Mesenchymal stem cell (in vitro differentiated cells and primary cell): ENCODE data around the gene LRRC4B.
"Not testable (repeated sequence)": the region's sequence is repeated elsewhere in the genome, so short reads cannot be mapped to it uniquely, and the experiment has no call there.

Experiments used
- DNase-seq: peaks from one replicate; pipeline ENCODE4 v3.0.0-alpha.2; 2013
- H2AFZ ChIP-seq: one replicate; pipeline ENCODE4 v1.6.1; 2013; ENCODE audit warnings: low read depth, mild to moderate bottlenecking, control low read depth, inconsistent platforms, low read length, moderate library complexity
- H2AK5ac ChIP-seq: 2 replicates; pipeline ENCODE4 v1.6.1; 2013; ENCODE audit warnings: low read length, moderate library complexity, mild to moderate bottlenecking, inconsistent platforms; ENCODE audit not compliant: severe bottlenecking
- H2BK120ac ChIP-seq: one replicate; pipeline ENCODE4 v1.6.1; 2013; ENCODE audit warnings: low read depth, mild to moderate bottlenecking, inconsistent platforms, low read length, moderate library complexity
- H2BK12ac ChIP-seq, 2 experiments: one replicate each; pipeline ENCODE4 v1.6.1; 2013; ENCODE audit warnings: inconsistent platforms in 2 of 2, low read length in 2 of 2, mild to moderate bottlenecking in 2 of 2, moderate library complexity in 2 of 2, control low read depth in 1 of 2
- H2BK15ac ChIP-seq: one replicate; pipeline ENCODE4 v1.6.1; 2013; ENCODE audit warnings: mild to moderate bottlenecking, low read depth, inconsistent platforms; ENCODE audit not compliant: poor library complexity, severe bottlenecking
- H2BK5ac ChIP-seq: 2 replicates; pipeline ENCODE4 v1.6.1; 2013; ENCODE audit warnings: low read depth, mild to moderate bottlenecking, low read length, control low read depth, inconsistent platforms; ENCODE audit not compliant: poor library complexity, severe bottlenecking
- H3K14ac ChIP-seq, 2 experiments: one replicate each; pipeline ENCODE4 v1.6.1; 2013; ENCODE audit warnings: inconsistent platforms in 2 of 2, low read length in 2 of 2, control low read depth in 1 of 2, mild to moderate bottlenecking in 1 of 2, moderate library complexity in 1 of 2
- H3K18ac ChIP-seq, 2 experiments: one replicate each; pipeline ENCODE4 v1.6.1; 2013; ENCODE audit warnings: inconsistent platforms in 2 of 2, low read length in 2 of 2, control low read depth in 1 of 2, low read depth in 1 of 2, mild to moderate bottlenecking in 1 of 2
- H3K23ac ChIP-seq, 2 experiments: one replicate each; pipeline ENCODE4 v1.6.1; 2013; ENCODE audit warnings: inconsistent platforms in 2 of 2, low read length in 2 of 2, mild to moderate bottlenecking in 2 of 2, moderate library complexity in 2 of 2, control low read depth in 1 of 2
- H3K27ac ChIP-seq: 2 replicates; pipeline ENCODE4 v1.5.1; 2013; ENCODE audit warnings: mild to moderate bottlenecking, moderate library complexity, low read length, control low read depth, inconsistent platforms; ENCODE audit not compliant: poor library complexity, severe bottlenecking
- H3K27me3 ChIP-seq, 2 experiments: 2 replicates each; pipeline versions ENCODE4 v1.6.1 to v1.7.0; 2013; ENCODE audit warnings: low read length in 2 of 2, mild to moderate bottlenecking in 2 of 2, moderate library complexity in 2 of 2, control low read depth in 1 of 2, inconsistent platforms in 1 of 2; ENCODE audit not compliant: control insufficient read depth in 1 of 2, insufficient read depth in 1 of 2
- H3K36me3 ChIP-seq, 2 experiments: 2 replicates each; pipeline versions ENCODE4 v1.6.1 to v1.7.0; 2013; ENCODE audit warnings: low read length in 2 of 2, control low read depth in 1 of 2, inconsistent platforms in 1 of 2, low read depth in 1 of 2, mild to moderate bottlenecking in 1 of 2; ENCODE audit not compliant: insufficient read depth in 2 of 2, control insufficient read depth in 1 of 2
- H3K4ac ChIP-seq, 2 experiments: one replicate each; pipeline ENCODE4 v1.6.1; 2013; ENCODE audit warnings: inconsistent platforms in 2 of 2, low read length in 2 of 2, mild to moderate bottlenecking in 2 of 2, moderate library complexity in 2 of 2, control low read depth in 1 of 2, low read depth in 1 of 2
- H3K4me1 ChIP-seq: 2 replicates; pipeline ENCODE4 v1.6.1; 2013; ENCODE audit warnings: low read depth, low read length, control low read depth; ENCODE audit not compliant: control insufficient read depth, insufficient read depth
- H3K4me2 ChIP-seq: 2 replicates; pipeline ENCODE4 v1.6.1; 2013; ENCODE audit warnings: low read length, mild to moderate bottlenecking, inconsistent platforms; ENCODE audit not compliant: poor library complexity, severe bottlenecking
- H3K4me3 ChIP-seq, 2 experiments: 2 replicates each; pipeline versions ENCODE4 v1.5.1 to v1.7.0; 2013; ENCODE audit warnings: low read length in 2 of 2, mild to moderate bottlenecking in 2 of 2, control low read depth in 1 of 2, low read depth in 1 of 2; ENCODE audit not compliant: insufficient read depth in 1 of 2
- H3K79me1 ChIP-seq: replicated peaks from 2 replicates; pipeline ENCODE4 v1.6.1; 2013; ENCODE audit warnings: mild to moderate bottlenecking, control low read depth, low read length, inconsistent platforms; ENCODE audit not compliant: poor library complexity, severe bottlenecking
- H3K9ac ChIP-seq: 2 replicates; pipeline ENCODE4 v1.7.0; 2013; ENCODE audit warnings: mild to moderate bottlenecking, low read length, moderate library complexity
- H3K9me3 ChIP-seq: 2 replicates; pipeline ENCODE4 v1.7.0; 2013; ENCODE audit warnings: mild to moderate bottlenecking, low read length; ENCODE audit not compliant: control insufficient read depth
- H4K8ac ChIP-seq: one replicate; pipeline ENCODE4 v1.6.1; 2013; ENCODE audit warnings: inconsistent platforms, mild to moderate bottlenecking, low read length, moderate library complexity
- H4K91ac ChIP-seq: one replicate; pipeline ENCODE4 v1.6.1; 2013; ENCODE audit warnings: mild to moderate bottlenecking, low read length, inconsistent platforms
- whole genome bisulfite sequencing: methylation state at CpG from one replicate; pipeline ENCODE4 v1.1.7; 2013; ENCODE audit warnings: mixed read lengths; 5-methylcytosine and 5-hydroxymethylcytosine counted together

Gene LRRC4B

GRCh38 chr19:50590191-50590590, 22.0 kb upstream of the LRRC4B start:
- H3K27ac ChIP-seq, result no peak overlapping the region
- H3K9me3 ChIP-seq, result no peaks in the 10 kb centered on the region
- H3K18ac ChIP-seq, result no peak overlapping the region
- H2AK5ac ChIP-seq, result no peak overlapping the region
- no peaks in the 10 kb centered on the region for H3K36me3 ChIP-seq
- no peak overlapping the region for H3K14ac ChIP-seq
- no peak for DNase-seq
- peaks cover 0 to 9% of the 10 kb centered on the region in 2 experiments for H3K27me3 ChIP-seq
- H2BK120ac ChIP-seq, result no peak overlapping the region
- no peak overlapping the region for H3K4ac ChIP-seq
- H3K4me2 ChIP-seq, result no peak overlapping the region
- no peak overlapping the region for H2BK5ac ChIP-seq
- H3K4me3 ChIP-seq, result no peak overlapping the region
- H3K4me1 ChIP-seq, result no peaks in the 10 kb centered on the region
- H3K9ac ChIP-seq, result no peak overlapping the region
- H4K91ac ChIP-seq, result no peak overlapping the region
- H2AFZ ChIP-seq, result no peak overlapping the region
- H4K8ac ChIP-seq, result no peak overlapping the region
- no peak overlapping the region for H3K23ac ChIP-seq
- no peaks in the 10 kb centered on the region for H3K79me1 ChIP-seq
- H2BK15ac ChIP-seq, result no peak overlapping the region
- H2BK12ac ChIP-seq, result no peak overlapping the region
- 67% methylated on average over 3 of the region's 3 CpGs for WGBS

- H3K4ac ChIP-seq, DNase-seq, H2BK15ac ChIP-seq, H2AFZ ChIP-seq, H2BK5ac ChIP-seq, H3K4me1 ChIP-seq, H2BK120ac ChIP-seq, H3K23ac ChIP-seq, H3K4me3 ChIP-seq, H2BK12ac ChIP-seq, H3K14ac ChIP-seq, H2AK5ac ChIP-seq, H3K27ac ChIP-seq, H4K91ac ChIP-seq, H3K9ac ChIP-seq, H3K18ac ChIP-seq, H3K27me3 ChIP-seq, H4K8ac ChIP-seq, H3K36me3 ChIP-seq, H3K79me1 ChIP-seq, H3K9me3 ChIP-seq, H3K4me2 ChIP-seq: not testable (repeated sequence)
- 76% methylated on average over 18 of the region's 24 CpGs for WGBS
These were observed 13.8 kb upstream of the LRRC4B start for GRCh38 chr19:50581795-50582660.

GRCh38 chr19:50580970-50581634, 12.9 kb upstream of the LRRC4B start:
- no peaks in the 10 kb centered on the region for H3K79me1 ChIP-seq
- no peak overlapping the region for H4K8ac ChIP-seq
- no peak overlapping the region for H3K4ac ChIP-seq
- no peak overlapping the region for H3K23ac ChIP-seq
- H3K4me3 ChIP-seq, result no peak overlapping the region
- no peaks in the 10 kb centered on the region for H3K9me3 ChIP-seq
- H3K4me2 ChIP-seq, result no peak overlapping the region
- no peaks in the 10 kb centered on the region for H3K4me1 ChIP-seq
- no peak overlapping the region for H3K18ac ChIP-seq
- no peak overlapping the region for H3K9ac ChIP-seq
- H4K91ac ChIP-seq, result no peak overlapping the region
- WGBS, result 65% methylated on average over 7 of the region's 13 CpGs
- H3K36me3 ChIP-seq, result no peaks in the 10 kb centered on the region
- no peak overlapping the region for H2BK15ac ChIP-seq
- H2AK5ac ChIP-seq, result no peak overlapping the region
- H2AFZ ChIP-seq, result no peak overlapping the region
- no peak overlapping the region for H3K14ac ChIP-seq
- no peak overlapping the region for H2BK120ac ChIP-seq
- H2BK5ac ChIP-seq, result no peak overlapping the region
- no peak overlapping the region for H2BK12ac ChIP-seq
- H3K27me3 ChIP-seq, result peaks cover 0 to under 1% of the 10 kb centered on the region in 2 experiments
- no peak for DNase-seq
- H3K27ac ChIP-seq, result no peak overlapping the region

- Histone ChIP-seq H3K4ac (no peak overlapping the region), H4K91ac (no peak overlapping the region), H2BK5ac (no peak overlapping the region), H4K8ac (no peak overlapping the region), H3K4me3 (no peak overlapping the region), H2BK12ac (no peak overlapping the region), H2AFZ (no peak overlapping the region), H3K4me1 (no peaks in the 10 kb centered on the region), H3K14ac (no peak overlapping the region), H2AK5ac (no peak overlapping the region), H3K27me3 (peaks cover 0 to 6% of the 10 kb centered on the region in 2 experiments), H3K4me2 (no peak overlapping the region), H3K79me1 (no peaks in the 10 kb centered on the region), H3K18ac (no peak overlapping the region), H3K27ac (no peak overlapping the region), H2BK120ac (no peak overlapping the region), H3K23ac (no peak overlapping the region), H3K36me3 (no peaks in the 10 kb centered on the region), H2BK15ac (no peak overlapping the region), H3K9me3 (no peaks in the 10 kb centered on the region), H3K9ac (no peak overlapping the region)
- 82% methylated on average over 6 of the region's 6 CpGs for WGBS
- DNase-seq, result no peak
These were observed 12.0 kb upstream of the LRRC4B start for GRCh38 chr19:50580240-50580639.
